GM10248 (cell line): ENCODE data around the gene RAC3.

Experiments used
- CTCF ChIA-PET: fragments of 300-600 bp; sonication (Branson Sonifier 250); formaldehyde crosslinking; extraction: SDS; loops from one replicate; lab custom pipeline; 2021; ENCODE audit warnings: antibody characterized with exemption; lab: Yijun Ruan, JAX
- POLR2A ChIA-PET: fragments of 350-650 bp; sonication (Branson Sonifier 250); formaldehyde crosslinking; extraction: SDS; loops from one replicate; lab custom pipeline; 2020; ENCODE audit warnings: antibody characterized with exemption; lab: Yijun Ruan, JAX
- DNase-seq: peaks from one replicate; pipeline ENCODE4 v3.0.0; 2012; ENCODE audit errors: extremely low spot score
- TF ChIP-seq, protein P1 (sequence below): IDR thresholded peaks from 2 replicates; pipeline ENCODE4 v1.5.1; 2012; ENCODE audit warnings: mild to moderate bottlenecking, low read depth; ENCODE audit errors: extremely low read depth, missing control alignments, control extremely low read depth

Gene RAC3

DNA sequence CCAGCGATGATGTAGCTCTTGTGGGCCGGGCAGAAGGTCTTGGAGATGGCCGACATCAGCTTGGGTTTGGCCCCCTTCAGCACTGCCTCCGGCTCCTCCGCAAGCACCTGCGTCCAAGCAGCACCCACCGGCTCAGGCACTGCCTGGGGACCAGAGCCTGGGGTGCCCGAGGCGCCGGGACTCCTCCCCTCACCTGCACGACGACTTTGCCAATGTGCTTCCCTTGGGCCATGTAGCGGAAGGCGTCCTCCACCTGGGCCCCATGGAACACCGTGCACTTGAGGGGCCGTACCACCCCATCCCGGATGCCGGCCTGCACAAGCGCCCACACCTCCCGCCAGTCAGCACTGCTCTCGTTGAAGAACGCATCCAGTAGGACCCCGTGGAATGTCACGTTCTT is 51.5 kb downstream of the RAC3 start:
- no peak for DNase-seq
- ChIA-PET CTCF (no interaction called here), POLR2A (no interaction called here)
- TF ChIP-seq, protein P1, sequence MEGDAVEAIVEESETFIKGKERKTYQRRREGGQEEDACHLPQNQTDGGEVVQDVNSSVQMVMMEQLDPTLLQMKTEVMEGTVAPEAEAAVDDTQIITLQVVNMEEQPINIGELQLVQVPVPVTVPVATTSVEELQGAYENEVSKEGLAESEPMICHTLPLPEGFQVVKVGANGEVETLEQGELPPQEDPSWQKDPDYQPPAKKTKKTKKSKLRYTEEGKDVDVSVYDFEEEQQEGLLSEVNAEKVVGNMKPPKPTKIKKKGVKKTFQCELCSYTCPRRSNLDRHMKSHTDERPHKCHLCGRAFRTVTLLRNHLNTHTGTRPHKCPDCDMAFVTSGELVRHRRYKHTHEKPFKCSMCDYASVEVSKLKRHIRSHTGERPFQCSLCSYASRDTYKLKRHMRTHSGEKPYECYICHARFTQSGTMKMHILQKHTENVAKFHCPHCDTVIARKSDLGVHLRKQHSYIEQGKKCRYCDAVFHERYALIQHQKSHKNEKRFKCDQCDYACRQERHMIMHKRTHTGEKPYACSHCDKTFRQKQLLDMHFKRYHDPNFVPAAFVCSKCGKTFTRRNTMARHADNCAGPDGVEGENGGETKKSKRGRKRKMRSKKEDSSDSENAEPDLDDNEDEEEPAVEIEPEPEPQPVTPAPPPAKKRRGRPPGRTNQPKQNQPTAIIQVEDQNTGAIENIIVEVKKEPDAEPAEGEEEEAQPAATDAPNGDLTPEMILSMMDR: no peak
